Measurements from ENCODE around the gene SLC37A3.

SLC37A3 gene, protein sequence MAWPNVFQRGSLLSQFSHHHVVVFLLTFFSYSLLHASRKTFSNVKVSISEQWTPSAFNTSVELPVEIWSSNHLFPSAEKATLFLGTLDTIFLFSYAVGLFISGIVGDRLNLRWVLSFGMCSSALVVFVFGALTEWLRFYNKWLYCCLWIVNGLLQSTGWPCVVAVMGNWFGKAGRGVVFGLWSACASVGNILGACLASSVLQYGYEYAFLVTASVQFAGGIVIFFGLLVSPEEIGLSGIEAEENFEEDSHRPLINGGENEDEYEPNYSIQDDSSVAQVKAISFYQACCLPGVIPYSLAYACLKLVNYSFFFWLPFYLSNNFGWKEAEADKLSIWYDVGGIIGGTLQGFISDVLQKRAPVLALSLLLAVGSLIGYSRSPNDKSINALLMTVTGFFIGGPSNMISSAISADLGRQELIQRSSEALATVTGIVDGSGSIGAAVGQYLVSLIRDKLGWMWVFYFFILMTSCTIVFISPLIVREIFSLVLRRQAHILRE

DNA sequence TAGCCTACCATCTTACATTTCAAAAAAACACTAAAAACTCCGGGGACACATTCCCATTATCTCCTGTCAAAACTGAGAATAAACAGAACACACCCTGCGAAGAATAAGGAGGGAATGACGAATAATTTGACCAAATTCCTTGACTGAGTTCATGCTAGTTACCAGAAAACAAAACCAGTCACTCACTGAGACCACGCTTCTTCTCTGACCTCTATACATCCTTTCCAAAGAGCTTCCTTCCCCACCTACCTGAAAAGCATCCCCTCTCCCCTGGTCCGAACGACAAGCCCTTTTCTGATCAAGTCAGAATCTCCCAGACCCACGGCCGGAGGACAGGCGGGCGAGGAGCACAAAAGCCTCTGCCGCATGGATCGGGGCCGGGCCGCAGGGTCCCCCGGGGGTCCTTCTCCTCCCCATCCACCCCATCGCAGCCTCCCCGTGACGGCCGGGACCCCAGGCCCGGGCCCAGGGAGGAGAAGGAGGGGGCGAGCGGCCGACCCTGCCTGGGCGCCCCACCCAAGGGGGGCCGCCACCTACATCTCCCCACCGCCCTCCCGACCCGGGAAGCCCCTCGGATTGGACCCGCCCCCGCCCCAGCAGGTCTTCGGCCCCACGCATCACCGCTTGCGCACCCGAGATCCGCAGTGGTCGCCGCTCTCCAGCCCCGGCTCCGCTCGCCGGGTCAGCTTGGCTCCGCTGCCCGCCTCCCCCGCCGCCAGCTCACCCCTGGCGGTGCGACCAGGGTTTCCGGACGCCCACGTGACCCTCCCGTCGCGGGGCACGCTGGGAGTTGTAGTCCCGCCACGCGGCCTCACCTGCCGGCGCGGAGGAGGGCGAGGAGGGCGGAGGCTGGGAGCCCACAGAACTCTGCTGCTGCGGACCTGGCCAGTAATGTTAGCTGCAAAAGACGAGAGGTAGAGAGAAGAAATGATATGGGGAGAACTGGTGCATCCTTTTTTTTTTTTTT is at the start of gene SLC37A3:
Gene SLC37A3 (minus strand): TSS at position 747 of the 967 bp plus-strand sequence. CDS start 16,004 bp downstream, outside the sequence.
- peak; percentile 11 for DNase-seq (ENCODE audit: low read depth)
- peak; percentile 15 for TF ChIP-seq CTCF (IDR thresholded peaks at IDR 0.05; ENCODE audit: control insufficient read depth, insufficient read depth, low read depth, low read length, missing control alignments)
- H3K4me3 ChIP-seq (ENCODE audit: control insufficient read depth, low read depth, low read length): peak within 1 kb of the TSS; percentile 90

DNA sequence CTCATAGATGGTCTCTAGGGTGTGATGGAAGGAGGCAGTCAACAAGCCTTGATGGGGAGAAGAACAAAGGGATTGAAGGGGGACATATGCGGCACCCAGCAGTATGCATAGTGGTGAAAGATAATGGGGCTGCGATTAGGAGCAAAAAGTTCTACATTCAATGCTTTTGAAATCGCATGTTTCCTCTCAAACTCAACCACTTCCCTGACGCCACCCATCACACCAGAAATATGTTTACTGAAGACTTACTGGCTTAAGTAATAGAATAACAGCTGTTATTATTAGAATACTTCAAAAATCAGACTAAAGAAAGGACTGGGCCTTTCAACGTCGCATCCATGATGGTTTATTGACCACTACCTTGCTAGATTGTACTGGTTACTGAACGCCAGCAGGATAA is 49.5 kb upstream of the SLC37A3 start:
- DNase-seq (ENCODE audit: low read depth): no peak
- no peak overlapping the region for H3K4me3 ChIP-seq (ENCODE audit: control insufficient read depth, low read depth, low read length)
- no peak for TF ChIP-seq CTCF (IDR thresholded peaks at IDR 0.05; ENCODE audit: control insufficient read depth, insufficient read depth, low read depth, low read length, missing control alignments)

- TF ChIP-seq CTCF (IDR thresholded peaks at IDR 0.05; ENCODE audit: control insufficient read depth, insufficient read depth, low read depth, low read length, missing control alignments): no peak
- no peak overlapping the region for H3K4me3 ChIP-seq (ENCODE audit: control insufficient read depth, low read depth, low read length)
- DNase-seq (ENCODE audit: low read depth): no peak
Observed at GRCh38 chr7:140446467-140446866, 48.1 kb upstream of the SLC37A3 start.

DNA sequence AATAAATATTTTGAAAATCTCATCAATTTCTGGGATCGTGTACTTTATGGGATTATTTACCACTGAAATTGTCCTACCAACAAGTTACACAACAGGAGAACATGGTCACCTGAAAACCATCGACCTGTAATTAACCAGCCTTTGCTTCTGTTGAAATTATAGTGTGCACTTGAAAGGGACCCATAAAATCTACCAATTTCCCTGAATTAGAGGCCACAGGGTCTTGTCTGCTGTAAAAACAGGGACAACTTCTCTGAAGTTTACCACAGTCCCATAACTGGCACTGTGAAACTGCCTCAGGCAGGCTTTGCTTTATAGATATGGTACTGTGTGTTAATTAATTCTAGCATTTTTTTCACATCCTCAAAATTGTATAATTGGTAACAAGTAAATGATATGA is 43.2 kb upstream of the SLC37A3 start:
- no peak for DNase-seq (ENCODE audit: low read depth)
- H3K4me3 ChIP-seq (ENCODE audit: control insufficient read depth, low read depth, low read length): no peak overlapping the region
- no peak for TF ChIP-seq CTCF (IDR thresholded peaks at IDR 0.05; ENCODE audit: control insufficient read depth, insufficient read depth, low read depth, low read length, missing control alignments)

DNA sequence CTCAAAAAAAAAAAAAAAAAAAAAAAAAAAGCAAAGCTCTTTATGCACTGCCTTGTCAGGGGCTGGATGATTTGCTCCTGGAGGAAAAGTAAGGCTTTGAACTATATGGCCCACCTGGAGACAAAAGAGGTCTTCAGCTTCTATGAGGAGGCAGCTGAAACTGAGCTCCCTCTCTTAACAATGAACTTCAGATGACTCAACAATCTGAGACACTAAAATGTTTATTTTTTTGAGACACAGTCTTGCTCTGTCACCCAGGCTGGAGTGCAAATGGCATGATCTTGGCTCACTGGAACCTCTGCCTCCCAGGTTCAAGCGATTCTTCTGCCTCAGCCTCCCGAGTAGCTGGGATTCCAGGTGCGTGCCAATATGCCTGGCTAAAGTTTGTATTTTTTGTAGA is 42.3 kb upstream of the SLC37A3 start:
- no peak for TF ChIP-seq CTCF (IDR thresholded peaks at IDR 0.05; ENCODE audit: control insufficient read depth, insufficient read depth, low read depth, low read length, missing control alignments)
- no peak for DNase-seq (ENCODE audit: low read depth)
- no peak overlapping the region for H3K4me3 ChIP-seq (ENCODE audit: control insufficient read depth, low read depth, low read length)

DNA sequence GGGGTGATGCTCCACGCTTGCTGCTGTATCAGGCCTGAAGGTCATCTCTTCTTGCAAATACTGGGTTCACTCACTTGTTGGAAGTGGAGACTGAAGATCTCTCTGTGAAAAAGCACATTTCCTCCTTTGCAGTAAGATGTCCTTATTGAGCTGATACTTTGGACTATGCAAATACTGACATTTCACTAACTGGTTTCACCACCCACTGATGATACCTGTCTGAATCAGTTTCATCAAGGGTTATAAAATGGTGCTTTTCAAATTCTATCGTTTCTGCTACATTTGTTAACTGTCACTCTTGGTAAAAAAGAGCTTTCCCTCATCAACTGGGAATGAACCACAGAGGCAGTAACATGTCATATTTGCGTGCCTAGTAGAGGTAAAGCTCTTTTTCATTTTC is 41.0 kb upstream of the SLC37A3 start:
- no peak for TF ChIP-seq CTCF (IDR thresholded peaks at IDR 0.05; ENCODE audit: control insufficient read depth, insufficient read depth, low read depth, low read length, missing control alignments)
- DNase-seq (ENCODE audit: low read depth): no peak
- no peak overlapping the region for H3K4me3 ChIP-seq (ENCODE audit: control insufficient read depth, low read depth, low read length)
